B cell (primary cell): ENCODE data around the gene TBKBP1. TPM values are rescaled to one million over a fixed set of nuclear protein-coding genes. Genes with fewer than 3 reads are reported as not detected.

Source experiments
- ATAC-seq: fragments of 200-7000 bp; cut with Tn5 transposase; one replicate; pipeline ENCODE4 v1.10.0; 2021; ENCODE audit warnings: low read depth, mild to moderate bottlenecking, moderate number of reproducible peaks, moderate library complexity
- CTCF ChIA-PET: fragments of 350-600 bp; sonication (Branson Sonifier 250); formaldehyde crosslinking; loops from one replicate; lab custom pipeline; 2021; ENCODE audit warnings: antibody characterized with exemption, inconsistent platforms; lab: Charles Lee
- POLR2A ChIA-PET: fragments of 350-600 bp; sonication (Branson Sonifier 250); formaldehyde crosslinking; loops from one replicate; lab custom pipeline; 2021; ENCODE audit warnings: antibody characterized with exemption; lab: Charles Lee
- DNase-seq: peaks from one replicate; pipeline ENCODE4 v3.0.0; 2013
- H2AFZ ChIP-seq: 2 replicates; pipeline ENCODE4 v1.6.1; 2012; ENCODE audit warnings: mild to moderate bottlenecking, low read depth, low read length; ENCODE audit not compliant: insufficient read depth, poor library complexity, severe bottlenecking
- H3K27ac ChIP-seq, 2 donors: 1 replicate in 1 of 2; 2 replicates in 1 of 2; pipeline ENCODE4 v1.5.1; 2012 to 2013; ENCODE audit warnings: low read length in 2 of 2, mild to moderate bottlenecking in 2 of 2, moderate library complexity in 1 of 2
- H3K27me3 ChIP-seq, 4 experiments: fragments of 200-600 bp in 1 of 4; sonication (generic) in 1 of 4; replicated peaks in 1 of 4; 1 replicate in 2 of 4; 2 replicates in 2 of 4; pipeline versions ENCODE4 v1.6.1 to v1.7.0; 2013 to 2016; ENCODE audit warnings: low read length in 3 of 4, mild to moderate bottlenecking in 2 of 4, mixed read lengths in 1 of 4, moderate library complexity in 1 of 4; ENCODE audit not compliant: insufficient read depth in 4 of 4, control insufficient read depth in 3 of 4; ENCODE audit errors: control extremely low read depth in 1 of 4
- H3K36me3 ChIP-seq, 2 experiments: replicated peaks in 1 of 2; 1 replicate in 1 of 2; 2 replicates in 1 of 2; pipeline versions ENCODE4 v1.6.1 to v1.7.1; 2013; ENCODE audit warnings: low read length in 1 of 2; ENCODE audit not compliant: insufficient read depth in 2 of 2, control insufficient read depth in 1 of 2; ENCODE audit errors: control extremely low read depth in 1 of 2, extremely low read depth in 1 of 2
- H3K4me1 ChIP-seq, 2 donors: fragments of 200-600 bp in 1 of 2; sonication (generic) in 1 of 2; 1 replicate in 1 of 2; 2 replicates in 1 of 2; pipeline versions ENCODE4 v1.5.1 to v1.6.1; 2013 to 2017; ENCODE audit warnings: low read length in 2 of 2; ENCODE audit not compliant: control insufficient read depth in 2 of 2, insufficient read depth in 2 of 2
- H3K4me2 ChIP-seq: replicated peaks from 2 replicates; pipeline ENCODE3; 2012; ENCODE audit warnings: mild to moderate bottlenecking, low read depth, low read length; ENCODE audit not compliant: poor library complexity, severe bottlenecking
- H3K4me3 ChIP-seq, 5 experiments: fragments of 200-600 bp in 1 of 5; sonication (generic) in 1 of 5; 1 replicate in 3 of 5; 2 replicates in 2 of 5; pipeline versions ENCODE4 v1.5.1 to v1.7.0; 2011 to 2016; ENCODE audit warnings: low read length in 4 of 5, mild to moderate bottlenecking in 4 of 5, low read depth in 2 of 5, control low read depth in 1 of 5, moderate library complexity in 1 of 5; ENCODE audit not compliant: insufficient read depth in 1 of 5; ENCODE audit errors: control extremely low read depth in 1 of 5, extremely low read depth in 1 of 5
- H3K79me2 ChIP-seq: fragments of 200-600 bp; sonication (generic); one replicate; pipeline ENCODE4 v1.6.0; 2016; ENCODE audit warnings: low read length; ENCODE audit not compliant: control insufficient read depth, insufficient read depth
- H3K9ac ChIP-seq: fragments of 200-600 bp; sonication (generic); 2 replicates; pipeline ENCODE4 v1.6.1; 2017; ENCODE audit warnings: mild to moderate bottlenecking, low read length, moderate library complexity
- H3K9me3 ChIP-seq, 3 donors: one replicate each; pipeline versions ENCODE4 v1.6.1 to v1.7.1; 2013; ENCODE audit warnings: low read length in 2 of 3; ENCODE audit not compliant: control insufficient read depth in 2 of 3, insufficient read depth in 1 of 3; ENCODE audit errors: control extremely low read depth in 1 of 3
- H4K20me1 ChIP-seq: 2 replicates; pipeline ENCODE4 v1.6.0; 2012; ENCODE audit warnings: mild to moderate bottlenecking, low read length; ENCODE audit not compliant: insufficient read depth, control insufficient read depth, poor library complexity, severe bottlenecking
- H3K27ac Mint-ChIP-seq: one replicate; pipeline ENCODE4 v1.8.0; 2021; ENCODE audit warnings: mixed read lengths
- H3K27me3 Mint-ChIP-seq: one replicate; pipeline ENCODE4 v1.8.0; 2021; ENCODE audit warnings: mixed read lengths
- H3K4me1 Mint-ChIP-seq: one replicate; pipeline ENCODE4 v1.8.0; 2021; ENCODE audit warnings: mixed read lengths
- H3K4me3 Mint-ChIP-seq: one replicate; pipeline ENCODE4 v1.8.0; 2021; ENCODE audit warnings: mixed read lengths
- H3K9me3 Mint-ChIP-seq: one replicate; pipeline ENCODE4 v1.8.0; 2022; ENCODE audit warnings: mixed read lengths; ENCODE audit not compliant: insufficient read depth
- EZH2 ChIP-seq: IDR thresholded peaks from 2 replicates; pipeline ENCODE4 v1.6.1; 2012; ENCODE audit warnings: borderline replicate concordance, low read depth, mild to moderate bottlenecking, moderate library complexity, low read length; ENCODE audit not compliant: insufficient read depth, poor library complexity, severe bottlenecking
- WGBS: methylation state at CpG from one replicate; pipeline ENCODE4 v1.1.5; 2013; ENCODE audit warnings: missing lambda C conversion rate; ENCODE audit not compliant: insufficient coverage; 5-methylcytosine and 5-hydroxymethylcytosine counted together
- intact Hi-C: fragments of 100-400 bp; cut with micrococcal nuclease; formaldehyde crosslinking; loops from one replicate; pipeline ENCODE4 v1.10.0; 2022
- polyA plus RNA-seq: library from polyadenylated mRNA; depleted of rRNA; stranded (reverse); fragments of >200 nt; gene quantifications from 2 replicates; pipeline ENCODE4 v1.2.3, GENCODE V29; 2012
- total RNA-seq, 2 donors: library from RNA; stranded (reverse); fragments of 120-200 nt in 1 of 2; gene quantifications; 1 replicate in 1 of 2; 2 replicates in 1 of 2; pipeline versions ENCODE4 v1.2.3 to v1.2.4, GENCODE V29; 2013 to 2022
- TF ChIP-seq, protein P1 (sequence below): fragments of 200-600 bp; IDR thresholded peaks from one replicate; pipeline ENCODE4 v1.8.0; 2022; ENCODE audit warnings: antibody characterized with exemption, mild to moderate bottlenecking

TBKBP1 gene
- total and polyA plus RNA-seq, 2 donors (not counting 1 experiment from before 2014, with no cell fraction given) = 6.6 to 8.4 TPM

DNA sequence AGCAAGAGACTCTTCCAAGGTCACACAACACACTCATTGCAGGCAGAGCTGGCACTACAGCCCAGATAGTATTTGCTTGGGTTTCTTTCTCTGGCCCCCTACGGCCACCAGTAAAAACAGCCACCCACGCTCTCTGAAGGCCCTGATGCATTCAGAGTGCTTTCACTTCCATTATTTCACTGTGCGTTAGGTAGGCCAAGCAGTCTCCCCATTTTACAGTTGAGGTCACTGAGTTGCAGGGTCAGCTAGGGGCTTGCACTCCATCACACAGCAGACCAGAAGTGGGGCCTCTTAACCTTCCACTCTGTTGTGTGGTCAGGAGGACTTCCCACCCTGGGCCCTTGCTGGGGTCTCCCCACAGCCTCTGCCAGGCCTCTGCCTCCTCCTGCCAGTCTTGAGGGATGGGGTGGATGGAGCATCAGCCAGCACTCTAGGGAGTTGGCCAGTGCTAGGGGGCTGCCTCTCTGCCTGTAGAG is 41.6 kb downstream of the TBKBP1 start:
- H3K27ac Mint-ChIP-seq = peak overlapping the region; percentile 86
- no peaks in the 10 kb centered on the region for H3K27me3 Mint-ChIP-seq
- peaks cover 61% of the 10 kb centered on the region for H3K4me1 Mint-ChIP-seq
- DNase-seq (peak; percentile 69), ATAC-seq (peak; percentile 34)
- Histone ChIP-seq H3K36me3 (no peaks in the 10 kb centered on the region), H3K79me2 (peaks cover 12% of the 10 kb centered on the region), H4K20me1 (no peaks in the 10 kb centered on the region), H3K9ac (peak overlapping the region; percentile 67), H3K9me3 (no peaks in the 10 kb centered on the region), H3K4me2 (peak overlapping the region; percentile 91), H2AFZ (peak overlapping the region; percentile 85), H3K4me3 (peak overlapping the region in 4 of 5 experiments; percentile 56 to 73 (median 64)), H3K4me1 (peaks cover 31 to 51% of the 10 kb centered on the region in 2 donors), H3K27ac (peak overlapping the region; percentile 45 to 52), H3K27me3 (peaks cover 0 to 7% (median 2%) of the 10 kb centered on the region in 4 experiments)
- ChIA-PET CTCF (interaction anchor here (0.5 to 2.8 kb wide), 5 partner anchors 10 to 110 kb away, joined by 3 to 12 read pairs (median 5); no protein-coding TSS in a partner anchor), POLR2A (interaction anchor here (1.1 kb wide), 1 partner anchor 964 kb away, joined by 3 read pairs; no protein-coding TSS in a partner anchor)
- no peaks in the 10 kb centered on the region for H3K9me3 Mint-ChIP-seq
- TF ChIP-seq, protein P1, sequence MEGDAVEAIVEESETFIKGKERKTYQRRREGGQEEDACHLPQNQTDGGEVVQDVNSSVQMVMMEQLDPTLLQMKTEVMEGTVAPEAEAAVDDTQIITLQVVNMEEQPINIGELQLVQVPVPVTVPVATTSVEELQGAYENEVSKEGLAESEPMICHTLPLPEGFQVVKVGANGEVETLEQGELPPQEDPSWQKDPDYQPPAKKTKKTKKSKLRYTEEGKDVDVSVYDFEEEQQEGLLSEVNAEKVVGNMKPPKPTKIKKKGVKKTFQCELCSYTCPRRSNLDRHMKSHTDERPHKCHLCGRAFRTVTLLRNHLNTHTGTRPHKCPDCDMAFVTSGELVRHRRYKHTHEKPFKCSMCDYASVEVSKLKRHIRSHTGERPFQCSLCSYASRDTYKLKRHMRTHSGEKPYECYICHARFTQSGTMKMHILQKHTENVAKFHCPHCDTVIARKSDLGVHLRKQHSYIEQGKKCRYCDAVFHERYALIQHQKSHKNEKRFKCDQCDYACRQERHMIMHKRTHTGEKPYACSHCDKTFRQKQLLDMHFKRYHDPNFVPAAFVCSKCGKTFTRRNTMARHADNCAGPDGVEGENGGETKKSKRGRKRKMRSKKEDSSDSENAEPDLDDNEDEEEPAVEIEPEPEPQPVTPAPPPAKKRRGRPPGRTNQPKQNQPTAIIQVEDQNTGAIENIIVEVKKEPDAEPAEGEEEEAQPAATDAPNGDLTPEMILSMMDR = peak; percentile 22
- no peak for TF ChIP-seq EZH2
- intact Hi-C loops = loop anchor here (2.0 kb wide), 1 partner anchor 41 kb away; the partner anchor contains the start of gene TBKBP1
- 0% methylated on average over 3 of the region's 3 CpGs for WGBS
- peak overlapping the region; percentile 98 for H3K4me3 Mint-ChIP-seq
